H1 (cell line): ENCODE measurements around the gene ZNF750. TPM values are rescaled to one million over a fixed set of nuclear protein-coding genes. Genes with fewer than 3 reads are reported as not detected.

Source experiments
- ASH2L ChIP-seq: fragments of 200-600, 300-600 bp; sonication (generic); IDR thresholded peaks from one replicate; pipeline ENCODE4 v1.7.1; 2017; ENCODE audit warnings: low read length
- CHD2 ChIP-seq: IDR thresholded peaks from 2 replicates; pipeline ENCODE4 v1.6.1; 2012; ENCODE audit warnings: low read length, improper control_type of control experiment
- CTBP2 ChIP-seq: IDR thresholded peaks from 2 replicates; pipeline ENCODE4 v1.7.0; 2011; ENCODE audit warnings: borderline replicate concordance, mild to moderate bottlenecking, moderate library complexity, mixed read lengths, low read length; ENCODE audit not compliant: insufficient read depth, insufficient read length
- HDAC2 ChIP-seq, 2 experiments: fragments of 300-600 bp in 1 of 2; sonication (generic) in 1 of 2; IDR thresholded peaks; 2 replicates each; pipeline ENCODE4 v1.6.1; 2011 to 2012; ENCODE audit warnings: low read depth in 2 of 2, low read length in 2 of 2, mild to moderate bottlenecking in 2 of 2, moderate library complexity in 2 of 2, borderline replicate concordance in 1 of 2, inconsistent platforms in 1 of 2
- JUN ChIP-seq: IDR thresholded peaks from 2 replicates; pipeline ENCODE4 v1.6.1; 2011; ENCODE audit warnings: low read depth, mild to moderate bottlenecking, improper control_type of control experiment, low read length
- PHF8 ChIP-seq: fragments of 200-600 bp; sonication (generic); conservative IDR thresholded peaks from 2 replicates; pipeline ENCODE4 v1.7.1; 2012; ENCODE audit warnings: low read depth, mild to moderate bottlenecking, inconsistent platforms, low read length, moderate library complexity
- RFX5 ChIP-seq: IDR thresholded peaks from 2 replicates; pipeline ENCODE4 v1.6.1; 2011; ENCODE audit warnings: low read depth, low read length, improper control_type of control experiment, borderline replicate concordance
- TAF7 ChIP-seq: optimal IDR thresholded peaks from 2 replicates; pipeline ENCODE3; 2011; ENCODE audit warnings: low read depth, mild to moderate bottlenecking, inconsistent platforms, low read length, moderate library complexity, borderline replicate concordance
- TEAD4 ChIP-seq: IDR thresholded peaks from 2 replicates; pipeline ENCODE4 v1.6.1; 2012; ENCODE audit warnings: low read depth, low read length, inconsistent platforms, mixed read lengths
- polyA plus RNA-seq, 7 experiments: library from polyadenylated mRNA; depleted of rRNA in 3 of 7; stranded (reverse) in 5 of 7; unstranded in 2 of 7; fragments of >200 nt in 5 of 7; fragments of 200-250 nt in 2 of 7; gene quantifications; 1 replicate in 5 of 7; 2 replicates in 1 of 7; 4 replicates in 1 of 7; pipeline versions ENCODE4 v1.2.1 to v1.2.3, GENCODE V29; 2011 to 2013; ENCODE audit warnings: missing spikeins in 2 of 7, mixed read lengths in 2 of 7
- total RNA-seq: library from RNA; stranded (reverse); fragmentation: NEBNext Ultra II Directional; extraction: Animal tissue kit (Norgen Biotek cat#: 25700); gene quantifications from 2 replicates; pipeline ENCODE4 v1.2.1, GENCODE V29; 2021

ZNF750 gene
- total and polyA plus RNA-seq, 2 of the 8 experiments (the other 6 are each of a cell fraction or from before 2014, with no cell fraction given): not detected

DNA sequence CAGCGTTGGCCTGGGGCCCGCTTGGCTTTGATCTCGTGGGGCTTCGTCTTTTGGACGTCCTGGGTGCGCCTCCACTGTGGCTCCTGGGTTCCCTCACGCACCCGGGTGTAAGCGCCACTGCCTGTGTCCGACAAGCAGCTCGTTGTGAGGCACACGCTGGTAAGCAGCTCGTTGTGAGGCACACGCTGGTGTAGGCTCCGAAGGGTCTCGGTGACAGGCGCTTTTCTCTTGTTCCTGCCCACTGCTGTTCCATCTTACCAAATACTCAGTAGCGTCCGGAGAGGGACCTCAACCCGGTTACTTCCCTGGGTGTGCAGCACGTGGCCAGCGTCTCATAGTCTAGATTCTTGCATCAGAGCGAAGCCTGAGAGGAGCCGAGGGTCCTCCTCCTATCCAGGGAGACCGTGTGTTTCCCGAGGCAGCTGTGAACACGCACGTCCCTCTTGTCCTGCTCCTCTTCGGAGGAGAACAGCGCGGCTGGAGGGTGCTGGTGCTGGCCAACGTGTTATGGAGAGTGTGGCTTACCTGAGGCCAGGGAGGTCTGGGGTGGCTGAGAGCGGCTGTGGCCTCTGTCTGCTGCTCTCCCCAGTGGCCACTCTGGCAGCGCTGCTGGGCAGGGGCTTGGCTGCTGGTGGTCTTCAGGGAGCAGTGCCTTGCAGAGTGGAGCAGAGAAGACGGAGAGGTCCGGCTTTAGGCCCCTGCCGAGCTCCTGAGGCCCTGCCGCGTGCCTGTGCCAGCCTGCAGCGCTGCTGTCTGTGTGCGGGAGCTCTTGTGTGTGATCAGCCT lies 32.1 kb upstream of the ZNF750 start (continued):
- TF ChIP-seq RFX5 (no peak), CHD2 (no peak), PHF8 (no peak), CTBP2 (no peak), HDAC2 (IDR thresholded peaks at IDR 0.05; ENCODE audit: borderline replicate concordance in 1 of 2, low read depth in 2 of 2, low read length in 2 of 2) (no peak), TAF7 (no peak), JUN (no peak), TEAD4 (no peak), ASH2L (no peak)
